ENCODE data around the gene SLC13A2.

- no peak for TF ChIP-seq PBX3 (CRISPR knock-in tag; IDR thresholded peaks at IDR 0.05)
- TF ChIP-seq SETDB1 (IDR thresholded peaks at IDR 0.05; ENCODE audit: insufficient read length, low read length): no peak
- TF ChIP-seq, protein P1, sequence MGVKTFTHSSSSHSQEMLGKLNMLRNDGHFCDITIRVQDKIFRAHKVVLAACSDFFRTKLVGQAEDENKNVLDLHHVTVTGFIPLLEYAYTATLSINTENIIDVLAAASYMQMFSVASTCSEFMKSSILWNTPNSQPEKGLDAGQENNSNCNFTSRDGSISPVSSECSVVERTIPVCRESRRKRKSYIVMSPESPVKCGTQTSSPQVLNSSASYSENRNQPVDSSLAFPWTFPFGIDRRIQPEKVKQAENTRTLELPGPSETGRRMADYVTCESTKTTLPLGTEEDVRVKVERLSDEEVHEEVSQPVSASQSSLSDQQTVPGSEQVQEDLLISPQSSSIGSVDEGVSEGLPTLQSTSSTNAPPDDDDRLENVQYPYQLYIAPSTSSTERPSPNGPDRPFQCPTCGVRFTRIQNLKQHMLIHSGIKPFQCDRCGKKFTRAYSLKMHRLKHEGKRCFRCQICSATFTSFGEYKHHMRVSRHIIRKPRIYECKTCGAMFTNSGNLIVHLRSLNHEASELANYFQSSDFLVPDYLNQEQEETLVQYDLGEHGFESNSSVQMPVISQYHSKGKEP (tag by site-specific recombination; IDR thresholded peaks at IDR 0.05): no peak
- TF ChIP-seq CTCF (tag by site-specific recombination; IDR thresholded peaks at IDR 0.05): no peak
- TF ChIP-seq ZBTB7A (tag by site-specific recombination; IDR thresholded peaks at IDR 0.05; ENCODE audit: low read depth): no peak
- TF ChIP-seq ZNF830 (tag by site-specific recombination; IDR thresholded peaks at IDR 0.05; ENCODE audit: low read depth): no peak
- TF ChIP-seq ZNF146 (tag by site-specific recombination; IDR thresholded peaks at IDR 0.05): no peak
- no peak for TF ChIP-seq ZBTB26 (tag by site-specific recombination; optimal IDR thresholded peaks at IDR 0.05)
- no peak for TF ChIP-seq ZNF514 (tag by site-specific recombination; IDR thresholded peaks at IDR 0.05)
- TF ChIP-seq YY1 (tag by site-specific recombination; IDR thresholded peaks at IDR 0.05): no peak
- TF ChIP-seq, protein P2, sequence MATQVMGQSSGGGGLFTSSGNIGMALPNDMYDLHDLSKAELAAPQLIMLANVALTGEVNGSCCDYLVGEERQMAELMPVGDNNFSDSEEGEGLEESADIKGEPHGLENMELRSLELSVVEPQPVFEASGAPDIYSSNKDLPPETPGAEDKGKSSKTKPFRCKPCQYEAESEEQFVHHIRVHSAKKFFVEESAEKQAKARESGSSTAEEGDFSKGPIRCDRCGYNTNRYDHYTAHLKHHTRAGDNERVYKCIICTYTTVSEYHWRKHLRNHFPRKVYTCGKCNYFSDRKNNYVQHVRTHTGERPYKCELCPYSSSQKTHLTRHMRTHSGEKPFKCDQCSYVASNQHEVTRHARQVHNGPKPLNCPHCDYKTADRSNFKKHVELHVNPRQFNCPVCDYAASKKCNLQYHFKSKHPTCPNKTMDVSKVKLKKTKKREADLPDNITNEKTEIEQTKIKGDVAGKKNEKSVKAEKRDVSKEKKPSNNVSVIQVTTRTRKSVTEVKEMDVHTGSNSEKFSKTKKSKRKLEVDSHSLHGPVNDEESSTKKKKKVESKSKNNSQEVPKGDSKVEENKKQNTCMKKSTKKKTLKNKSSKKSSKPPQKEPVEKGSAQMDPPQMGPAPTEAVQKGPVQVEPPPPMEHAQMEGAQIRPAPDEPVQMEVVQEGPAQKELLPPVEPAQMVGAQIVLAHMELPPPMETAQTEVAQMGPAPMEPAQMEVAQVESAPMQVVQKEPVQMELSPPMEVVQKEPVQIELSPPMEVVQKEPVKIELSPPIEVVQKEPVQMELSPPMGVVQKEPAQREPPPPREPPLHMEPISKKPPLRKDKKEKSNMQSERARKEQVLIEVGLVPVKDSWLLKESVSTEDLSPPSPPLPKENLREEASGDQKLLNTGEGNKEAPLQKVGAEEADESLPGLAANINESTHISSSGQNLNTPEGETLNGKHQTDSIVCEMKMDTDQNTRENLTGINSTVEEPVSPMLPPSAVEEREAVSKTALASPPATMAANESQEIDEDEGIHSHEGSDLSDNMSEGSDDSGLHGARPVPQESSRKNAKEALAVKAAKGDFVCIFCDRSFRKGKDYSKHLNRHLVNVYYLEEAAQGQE (tag by site-specific recombination; IDR thresholded peaks at IDR 0.05): no peak
Measured at GRCh38 chr17:28540231-28540630, 66.8 kb downstream of the SLC13A2 start.

Data from HEK293 (cell line).